IMR-90 (cell line): ENCODE results near the gene PDZD2. TPM values are rescaled to one million over a fixed set of nuclear protein-coding genes. Genes with fewer than 3 reads are reported as not detected.
A peak's percentile ranks its signal among the peaks of the same experiment; 100 is the strongest.

Source experiments
- ATAC-seq: fragments of 200-7000 bp; cut with Tn5 transposase; 2 replicates; pipeline ENCODE4 v1.9.1; 2020; ENCODE audit warnings: low read depth, mild to moderate bottlenecking, moderate library complexity
- BruUV-seq: library from RNA; stranded (reverse); fragments of 400-500 nt; replicated peaks from 2 replicates; lab custom pipeline; 2021; lab: Mats Ljungman, UMichigan
- CTCF ChIA-PET: fragments of 300-600 bp; formaldehyde crosslinking; extraction: SDS; loops from one replicate; lab custom pipeline; 2021; ENCODE audit warnings: antibody characterized with exemption; lab: Yijun Ruan, JAX
- POLR2A ChIA-PET: fragments of 300-600 bp; sonication (Branson Sonifier 250); formaldehyde crosslinking; loops from one replicate; lab custom pipeline; 2022; ENCODE audit warnings: antibody characterized with exemption; ENCODE audit not compliant: unreplicated experiment; lab: Charles Lee
- DNase-seq: peaks from one replicate; pipeline ENCODE4 v3.0.0; 2013
- H2AFZ ChIP-seq: replicated peaks from 2 replicates; pipeline ENCODE3; 2013; ENCODE audit warnings: low read length, mild to moderate bottlenecking; ENCODE audit not compliant: poor library complexity
- H2AK5ac ChIP-seq: 2 replicates; pipeline ENCODE4 v1.6.1; 2013; ENCODE audit warnings: low read depth, low read length, inconsistent platforms
- H2AK9ac ChIP-seq: replicated peaks from 2 replicates; pipeline ENCODE3; 2013; ENCODE audit warnings: mild to moderate bottlenecking, low read depth, low read length, moderate library complexity; ENCODE audit not compliant: poor library complexity
- H2BK120ac ChIP-seq: 2 replicates; pipeline ENCODE4 v1.6.1; 2013; ENCODE audit warnings: low read depth, low read length, inconsistent platforms
- H2BK15ac ChIP-seq: 3 replicates; pipeline ENCODE4 v1.6.1; 2013; ENCODE audit warnings: low read depth, low read length, inconsistent platforms
- H2BK20ac ChIP-seq: 2 replicates; pipeline ENCODE4 v1.6.1; 2013; ENCODE audit warnings: low read depth, mild to moderate bottlenecking, inconsistent platforms, low read length, moderate library complexity
- H2BK5ac ChIP-seq: 2 replicates; pipeline ENCODE4 v1.6.1; 2013; ENCODE audit warnings: mild to moderate bottlenecking, low read depth, low read length, inconsistent platforms; ENCODE audit not compliant: poor library complexity, severe bottlenecking
- H3K14ac ChIP-seq: replicated peaks from 2 replicates; pipeline ENCODE4 v1.6.1; 2013; ENCODE audit warnings: low read depth, low read length, inconsistent platforms
- H3K18ac ChIP-seq: 2 replicates; pipeline ENCODE4 v1.6.1; 2013; ENCODE audit warnings: low read depth, low read length, control low read depth
- H3K23ac ChIP-seq: 2 replicates; pipeline ENCODE4 v1.6.1; 2013; ENCODE audit warnings: low read depth, low read length, inconsistent platforms
- H3K27ac ChIP-seq: 2 replicates; pipeline ENCODE4 v1.5.1; 2013; ENCODE audit warnings: mild to moderate bottlenecking, control low read depth, low read length; ENCODE audit not compliant: insufficient read depth
- H3K27me3 ChIP-seq: 2 replicates; pipeline ENCODE4 v1.6.1; 2013; ENCODE audit warnings: low read length; ENCODE audit not compliant: control insufficient read depth, insufficient read depth
- H3K36me3 ChIP-seq: 2 replicates; pipeline ENCODE4 v1.6.1; 2013; ENCODE audit warnings: low read length, mixed read lengths; ENCODE audit not compliant: control insufficient read depth, insufficient read depth
- H3K4ac ChIP-seq: 2 replicates; pipeline ENCODE4 v1.6.1; 2013; ENCODE audit warnings: low read depth, low read length, inconsistent platforms
- H3K4me1 ChIP-seq: 2 replicates; pipeline ENCODE4 v1.6.1; 2013; ENCODE audit warnings: low read length, mixed read lengths; ENCODE audit not compliant: control insufficient read depth, insufficient read depth
- H3K4me2 ChIP-seq: 2 replicates; pipeline ENCODE4 v1.6.1; 2013; ENCODE audit warnings: low read depth, mild to moderate bottlenecking, control low read depth, low read length, moderate library complexity
- H3K4me3 ChIP-seq: 2 replicates; pipeline ENCODE4 v1.5.1; 2013; ENCODE audit warnings: low read depth, mild to moderate bottlenecking, control low read depth, low read length, moderate library complexity; ENCODE audit not compliant: insufficient read depth
- H3K56ac ChIP-seq: 2 replicates; pipeline ENCODE4 v1.6.1; 2013; ENCODE audit warnings: low read length, inconsistent platforms; ENCODE audit not compliant: insufficient read depth; ENCODE audit errors: extremely low read depth
- H3K79me1 ChIP-seq, 2 experiments: 2 replicates each; pipeline ENCODE4 v1.6.1; 2013; ENCODE audit warnings: low read length in 2 of 2, inconsistent platforms in 1 of 2, low read depth in 1 of 2
- H3K9ac ChIP-seq: 2 replicates; pipeline ENCODE4 v1.6.1; 2013; ENCODE audit warnings: low read depth, low read length, control low read depth
- H3K9me1 ChIP-seq: 2 replicates; pipeline ENCODE4 v1.6.1; 2013; ENCODE audit warnings: low read length, inconsistent platforms; ENCODE audit not compliant: insufficient read depth
- H3K9me3 ChIP-seq: 2 replicates; pipeline ENCODE4 v1.6.1; 2013; ENCODE audit warnings: low read length; ENCODE audit not compliant: control insufficient read depth, insufficient read depth
- H4K20me1 ChIP-seq: 2 replicates; pipeline ENCODE4 v1.6.1; 2013; ENCODE audit warnings: low read length, inconsistent platforms; ENCODE audit not compliant: insufficient read depth
- H4K5ac ChIP-seq: 2 replicates; pipeline ENCODE4 v1.6.1; 2013; ENCODE audit warnings: mild to moderate bottlenecking, low read depth, low read length, control low read depth
- H4K8ac ChIP-seq, 2 experiments: 2 replicates each; pipeline ENCODE4 v1.6.1; 2013; ENCODE audit warnings: low read depth in 2 of 2, low read length in 2 of 2, control low read depth in 1 of 2, inconsistent platforms in 1 of 2
- H4K91ac ChIP-seq: 2 replicates; pipeline ENCODE4 v1.6.1; 2013; ENCODE audit warnings: low read depth, low read length, inconsistent platforms; ENCODE audit not compliant: insufficient read depth
- BHLHE40 ChIP-seq: fragments of 150-350 bp; IDR thresholded peaks from 2 replicates; pipeline ENCODE4 v1.6.1; 2016; ENCODE audit warnings: mild to moderate bottlenecking, low read depth, low read length
- CEBPB ChIP-seq: IDR thresholded peaks from 2 replicates; pipeline ENCODE4 v1.6.1; 2012; ENCODE audit warnings: low read depth, low read length, improper control_type of control experiment
- CHD1 ChIP-seq: IDR thresholded peaks from 2 replicates; pipeline ENCODE4 v1.6.1; 2012; ENCODE audit warnings: low read depth, low read length, improper control_type of control experiment
- MXI1 ChIP-seq: IDR thresholded peaks from 2 replicates; pipeline ENCODE4 v1.6.1; 2012; ENCODE audit warnings: low read depth, mild to moderate bottlenecking, low read length, moderate library complexity, borderline replicate concordance
- RAD21 ChIP-seq: IDR thresholded peaks from 2 replicates; pipeline ENCODE4 v1.6.1; 2012; ENCODE audit warnings: low read length, improper control_type of control experiment
- RFX5 ChIP-seq: IDR thresholded peaks from 2 replicates; pipeline ENCODE4 v1.8.0; 2012; ENCODE audit warnings: low read depth, mild to moderate bottlenecking, low read length, moderate library complexity
- SMC3 ChIP-seq: fragments of 150-350 bp; IDR thresholded peaks from 2 replicates; pipeline ENCODE4 v1.6.1; 2016; ENCODE audit warnings: low read depth, mild to moderate bottlenecking, antibody characterized with exemption, low read length, moderate library complexity
- USF2 ChIP-seq: fragments of 150-350 bp; IDR thresholded peaks from 2 replicates; pipeline ENCODE4 v1.6.1; 2017; ENCODE audit warnings: mild to moderate bottlenecking, antibody characterized with exemption, low read length, low read depth
- WGBS, 2 experiments: methylation state at CpG; one replicate each; pipeline versions ENCODE4 v1.1.5 to v1.1.7; 2013; ENCODE audit warnings: missing lambda C conversion rate in 2 of 2; ENCODE audit not compliant: insufficient read length in 1 of 2; ENCODE audit errors: extremely low coverage in 2 of 2; 5-methylcytosine and 5-hydroxymethylcytosine counted together
- dilution Hi-C: fragments of 300-500 bp; cut with HindIII; formaldehyde crosslinking; loops from one replicate; pipeline ENCODE4 v1.14.3; 2018; ENCODE audit warnings: low sequenced_read_pairs; ENCODE audit not compliant: unreplicated experiment
- in situ Hi-C: fragments of 300-500 bp; cut with MboI; formaldehyde crosslinking; loops from 3 replicates; pipeline ENCODE4 v1.14.3; 2019; ENCODE audit warnings: low sequenced_read_pairs, inconsistent platforms, mixed read lengths
- intact Hi-C: fragments of 100-400 bp; cut with micrococcal nuclease; formaldehyde crosslinking; loops from 2 replicates; pipeline ENCODE4 v1.10.0; 2022
- polyA plus RNA-seq, 3 experiments: library from polyadenylated mRNA; depleted of rRNA; stranded (reverse); fragments of >200 nt; gene quantifications; 2 replicates each; pipeline ENCODE4 v1.2.3, GENCODE V29; 2012; ENCODE audit warnings: low replicate concordance in 1 of 3
- total RNA-seq: library from RNA; depleted of rRNA; stranded (reverse); fragments of >200 nt; gene quantifications from 2 replicates; pipeline ENCODE4 v1.2.3, GENCODE V29; 2012

Gene PDZD2
- total and polyA plus RNA-seq, 2 of the 4 experiments (the other 2 are of a cell fraction), result under 0.01 to 0.02 TPM

- H2AK9ac ChIP-seq, result no peak overlapping the region
- no peak overlapping the region for H2BK20ac ChIP-seq
- no peak overlapping the region for H4K8ac ChIP-seq
- ChIA-PET POLR2A (no interaction called here), CTCF (interaction anchor here (1.0 to 3.5 kb wide), 4 partner anchors 9 to 199 kb away, joined by 3 to 7 read pairs (median 4); no protein-coding TSS in a partner anchor)
- H3K27me3 ChIP-seq, result peaks cover 3% of the 10 kb centered on the region; the same call in 1 of the 2 replicates
- H4K5ac ChIP-seq, result no peak overlapping the region
- ATAC-seq (no peak), DNase-seq (peak; percentile 18)
- no peak overlapping the region for H3K56ac ChIP-seq
- H4K20me1 ChIP-seq, result no peaks in the 10 kb centered on the region; the same call in 1 of the 2 replicates
- H3K9me1 ChIP-seq, result no peaks in the 10 kb centered on the region
- no peak overlapping the region for H2AK5ac ChIP-seq
- dilution Hi-C loops (no loop called here), intact Hi-C loops (no loop called here), in situ Hi-C loops (no loop called here)
- H3K36me3 ChIP-seq, result no peaks in the 10 kb centered on the region
- no peak overlapping the region for H2BK5ac ChIP-seq
- BruUV-seq, result no TSS peak
- no peak overlapping the region for H3K18ac ChIP-seq
- no CpG with 5 or more reads among the region's 2 CpGs for whole genome bisulfite sequencing, 2 experiments
- H3K4me3 ChIP-seq, result no peak overlapping the region
- no peak overlapping the region for H2BK15ac ChIP-seq
- no peak overlapping the region for H3K9ac ChIP-seq
- peaks cover 2% of the 10 kb centered on the region for H3K4me1 ChIP-seq
- H3K14ac ChIP-seq, result no peak overlapping the region
- H4K91ac ChIP-seq, result no peak overlapping the region
- no peak overlapping the region for H3K4ac ChIP-seq
- no peak overlapping the region for H3K4me2 ChIP-seq
- H3K23ac ChIP-seq, result no peak overlapping the region
- no peaks in the 10 kb centered on the region for H3K79me1 ChIP-seq
- H3K27ac ChIP-seq, result no peak overlapping the region
- no peak overlapping the region for H2BK120ac ChIP-seq
- no peak overlapping the region for H2AFZ ChIP-seq
- no peak for TF ChIP-seq CHD1
- no peak for TF ChIP-seq SMC3
- no peak for TF ChIP-seq RAD21
- TF ChIP-seq USF2, result no peak
- TF ChIP-seq RFX5, result no peak
- TF ChIP-seq BHLHE40, result no peak
- TF ChIP-seq CEBPB, result no peak
- TF ChIP-seq MXI1, result no peak
- H3K9me3 ChIP-seq, result no peaks in the 10 kb centered on the region
Observed at GRCh38 chr5:32029261-32029660, 390.3 kb downstream of the PDZD2 start.
